OCI-LY3 (cell line): ENCODE measurements around the gene ALX3.

Source experiments
- H2AFZ ChIP-seq: fragments of 200-600, 300-600 bp; shearing (Covaris generic); 2 replicates; pipeline ENCODE4 v1.6.0; 2014; ENCODE audit warnings: antibody characterized with exemption, low read depth, low read length
- H3K27ac ChIP-seq: fragments of 200-600, 300-600 bp; sonication (generic); 2 replicates; pipeline ENCODE4 v1.5.1; 2014; ENCODE audit warnings: mild to moderate bottlenecking, low read length, moderate library complexity, mixed read lengths
- H3K27me3 ChIP-seq: fragments of 200-600, 300-600 bp; sonication (generic); 2 replicates; pipeline ENCODE4 v1.6.1; 2014; ENCODE audit warnings: low read depth, low read length, mixed read lengths
- H3K36me3 ChIP-seq: fragments of 200-600, 300-600 bp; sonication (generic); replicated peaks from 2 replicates; pipeline ENCODE3; 2014; ENCODE audit warnings: low read depth, low read length, mixed read lengths
- H3K4me1 ChIP-seq: fragments of 300-600, 200-600 bp; sonication (generic); 2 replicates; pipeline ENCODE4 v1.6.1; 2014; ENCODE audit warnings: low read length, mixed read lengths
- H3K4me2 ChIP-seq: fragments of 200-600, 300-600 bp; sonication (generic); 2 replicates; pipeline ENCODE4 v1.6.1; 2014; ENCODE audit warnings: low read length, mixed read lengths
- H3K4me3 ChIP-seq: fragments of 300-600, 200-600 bp; sonication (generic); 2 replicates; pipeline ENCODE4 v1.5.1; 2014; ENCODE audit warnings: antibody characterized with exemption, mild to moderate bottlenecking, low read length, moderate library complexity
- H3K79me2 ChIP-seq: fragments of 300-600, 200-600 bp; shearing (Covaris generic); 2 replicates; pipeline ENCODE4 v1.6.1; 2014; ENCODE audit warnings: mild to moderate bottlenecking, low read length, mixed read lengths
- H3K9ac ChIP-seq: fragments of 300-600, 200-600 bp; shearing (Covaris generic); 2 replicates; pipeline ENCODE4 v1.6.0; 2014; ENCODE audit warnings: mild to moderate bottlenecking, low read length, moderate library complexity
- H3K9me3 ChIP-seq: fragments of 200-600, 300-600 bp; shearing (Covaris generic); 2 replicates; pipeline ENCODE4 v1.6.1; 2014; ENCODE audit warnings: low read length, mixed read lengths; ENCODE audit not compliant: insufficient read depth
- H4K20me1 ChIP-seq: fragments of 200-600, 300-600 bp; sonication (generic); 2 replicates; pipeline ENCODE4 v1.6.1; 2016; ENCODE audit warnings: low read length, mixed read lengths; ENCODE audit not compliant: insufficient read depth
- EZH2phosphoT487 ChIP-seq: fragments of 200-600 bp; shearing (Covaris generic); IDR thresholded peaks from 2 replicates; pipeline ENCODE4 v1.6.1; 2018; ENCODE audit warnings: antibody characterized with exemption, mixed run types, low read depth
- TF ChIP-seq, protein P1 (sequence below): fragments of 200-600, 300-600 bp; sonication (generic); IDR thresholded peaks from 2 replicates; pipeline ENCODE4 v1.5.1; 2014; ENCODE audit warnings: antibody characterized with exemption, low read length, low read depth

Gene ALX3

DNA sequence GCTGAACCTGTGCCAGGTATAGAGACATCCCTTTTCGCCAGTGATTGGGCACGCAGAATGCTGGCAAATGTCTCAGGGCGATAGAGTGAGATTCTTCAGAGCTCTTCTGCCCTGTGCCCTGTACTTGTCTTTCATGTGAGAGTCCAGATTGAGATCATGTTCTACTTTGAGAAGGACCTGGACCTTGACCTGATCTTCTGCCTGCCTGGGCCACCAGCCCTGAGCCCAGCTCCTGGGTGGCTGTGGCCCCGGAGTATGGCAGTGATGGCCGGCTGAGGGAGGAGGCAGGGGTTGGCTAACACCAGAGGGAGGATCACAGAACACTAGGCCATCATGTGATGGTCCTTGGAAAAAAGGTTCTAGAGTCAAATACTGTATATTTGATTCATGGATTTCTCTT lies 22.2 kb downstream of the ALX3 start:
- Histone ChIP-seq H3K9ac (no peak overlapping the region), H3K79me2 (no peaks in the 10 kb centered on the region), H4K20me1 (no peaks in the 10 kb centered on the region), H3K27ac (no peak overlapping the region), H3K9me3 (no peaks in the 10 kb centered on the region), H3K4me2 (no peak overlapping the region), H3K4me3 (no peak overlapping the region), H3K4me1 (no peaks in the 10 kb centered on the region), H3K27me3 (no peaks in the 10 kb centered on the region), H2AFZ (no peak overlapping the region), H3K36me3 (peaks cover 12% of the 10 kb centered on the region)
- no peak for TF ChIP-seq EZH2phosphoT487
- TF ChIP-seq, protein P1, sequence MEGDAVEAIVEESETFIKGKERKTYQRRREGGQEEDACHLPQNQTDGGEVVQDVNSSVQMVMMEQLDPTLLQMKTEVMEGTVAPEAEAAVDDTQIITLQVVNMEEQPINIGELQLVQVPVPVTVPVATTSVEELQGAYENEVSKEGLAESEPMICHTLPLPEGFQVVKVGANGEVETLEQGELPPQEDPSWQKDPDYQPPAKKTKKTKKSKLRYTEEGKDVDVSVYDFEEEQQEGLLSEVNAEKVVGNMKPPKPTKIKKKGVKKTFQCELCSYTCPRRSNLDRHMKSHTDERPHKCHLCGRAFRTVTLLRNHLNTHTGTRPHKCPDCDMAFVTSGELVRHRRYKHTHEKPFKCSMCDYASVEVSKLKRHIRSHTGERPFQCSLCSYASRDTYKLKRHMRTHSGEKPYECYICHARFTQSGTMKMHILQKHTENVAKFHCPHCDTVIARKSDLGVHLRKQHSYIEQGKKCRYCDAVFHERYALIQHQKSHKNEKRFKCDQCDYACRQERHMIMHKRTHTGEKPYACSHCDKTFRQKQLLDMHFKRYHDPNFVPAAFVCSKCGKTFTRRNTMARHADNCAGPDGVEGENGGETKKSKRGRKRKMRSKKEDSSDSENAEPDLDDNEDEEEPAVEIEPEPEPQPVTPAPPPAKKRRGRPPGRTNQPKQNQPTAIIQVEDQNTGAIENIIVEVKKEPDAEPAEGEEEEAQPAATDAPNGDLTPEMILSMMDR = no peak

DNA sequence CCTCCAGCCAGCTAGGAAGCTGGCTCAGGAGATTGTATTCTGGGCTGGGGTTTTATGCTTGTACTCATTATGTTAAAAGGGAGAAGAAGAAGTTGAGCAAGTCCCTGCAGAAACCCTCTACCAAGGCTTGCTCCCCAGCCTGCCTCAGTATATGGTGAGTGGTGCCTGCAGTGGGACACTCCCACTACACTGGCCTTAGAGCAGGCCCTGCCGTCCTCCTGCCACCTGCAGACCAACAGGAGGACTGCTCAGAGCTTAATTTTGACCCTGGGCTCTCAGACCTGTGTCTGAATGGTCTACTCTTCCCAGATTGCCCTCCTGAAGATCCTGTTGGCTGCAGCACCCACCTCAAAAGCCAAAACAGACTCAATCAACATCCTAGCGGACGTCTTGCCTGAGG lies 23.0 kb downstream of the ALX3 start:
- Histone ChIP-seq H3K4me3 (no peak overlapping the region), H3K36me3 (peaks cover 12% of the 10 kb centered on the region), H3K4me2 (no peak overlapping the region), H3K27me3 (no peaks in the 10 kb centered on the region), H3K9me3 (no peaks in the 10 kb centered on the region), H3K79me2 (no peaks in the 10 kb centered on the region), H3K27ac (no peak overlapping the region), H4K20me1 (no peaks in the 10 kb centered on the region), H3K4me1 (no peaks in the 10 kb centered on the region), H2AFZ (no peak overlapping the region), H3K9ac (no peak overlapping the region)
- TF ChIP-seq EZH2phosphoT487 = no peak
- TF ChIP-seq, protein P1 = no peak

DNA sequence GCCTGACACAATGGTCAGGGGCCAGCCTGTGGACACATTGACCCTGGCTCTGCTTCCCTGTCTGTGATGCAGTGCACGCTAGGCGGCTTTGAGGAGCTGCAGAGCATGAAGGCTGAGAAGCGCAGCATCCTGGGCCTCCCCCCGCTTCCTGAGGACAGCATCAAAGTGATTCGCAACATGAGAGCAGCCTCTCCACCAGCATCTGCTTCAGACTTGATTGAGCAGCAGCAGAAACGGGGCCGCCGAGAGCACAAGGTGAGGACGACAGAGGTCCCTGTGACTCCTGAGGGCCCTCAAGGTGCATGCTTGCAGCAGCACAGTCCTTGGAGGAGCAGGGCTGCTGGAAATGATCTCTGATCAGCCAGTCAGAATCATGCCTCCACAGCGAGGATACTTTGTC lies 27.5 kb downstream of the ALX3 start:
- no peak overlapping the region for H3K4me2 ChIP-seq
- H4K20me1 ChIP-seq = no peaks in the 10 kb centered on the region
- H3K4me3 ChIP-seq = no peak overlapping the region
- TF ChIP-seq, protein P1 = no peak
- no peak for TF ChIP-seq EZH2phosphoT487
- H3K36me3 ChIP-seq = peaks cover 22% of the 10 kb centered on the region
- H2AFZ ChIP-seq = no peak overlapping the region
- H3K27me3 ChIP-seq = no peaks in the 10 kb centered on the region
- H3K27ac ChIP-seq = no peak overlapping the region
- no peaks in the 10 kb centered on the region for H3K79me2 ChIP-seq
- no peaks in the 10 kb centered on the region for H3K9me3 ChIP-seq
- H3K4me1 ChIP-seq = no peaks in the 10 kb centered on the region
- no peak overlapping the region for H3K9ac ChIP-seq

DNA sequence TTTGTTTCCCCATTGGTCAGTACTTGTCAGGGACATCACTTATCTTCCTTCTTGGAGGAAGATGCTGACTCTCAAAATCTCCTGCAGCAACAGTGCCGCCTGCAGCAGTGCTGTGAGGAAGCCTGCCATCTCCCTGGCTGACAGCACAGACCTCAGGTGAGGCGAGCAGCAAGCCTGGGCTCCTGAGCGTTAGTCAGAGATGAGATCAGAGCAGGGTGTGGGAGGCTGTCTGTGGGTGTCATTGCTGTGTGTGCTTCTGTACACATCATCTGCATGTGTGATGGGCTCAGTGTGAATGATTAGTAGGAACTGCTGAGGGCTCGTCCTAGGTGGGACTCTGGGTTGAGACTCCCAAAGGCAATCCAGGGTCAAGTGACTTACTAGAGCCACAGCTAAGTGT lies 29.9 kb downstream of the ALX3 start:
- TF ChIP-seq EZH2phosphoT487 = no peak
- TF ChIP-seq, protein P1 = no peak
- H3K27me3 ChIP-seq = no peaks in the 10 kb centered on the region
- peaks cover 9% of the 10 kb centered on the region for H3K79me2 ChIP-seq
- H3K27ac ChIP-seq = no peak overlapping the region
- H3K9ac ChIP-seq = no peak overlapping the region
- H3K4me2 ChIP-seq = no peak overlapping the region
- H2AFZ ChIP-seq = no peak overlapping the region
- H3K4me1 ChIP-seq = peaks cover 3% of the 10 kb centered on the region
- peaks cover 16% of the 10 kb centered on the region for H3K36me3 ChIP-seq
- no peaks in the 10 kb centered on the region for H3K9me3 ChIP-seq
- H3K4me3 ChIP-seq = no peak overlapping the region
- H4K20me1 ChIP-seq = no peaks in the 10 kb centered on the region
